HCT116 (cell line): Measurements from ENCODE around the gene TMEM187. TPM values are rescaled to one million over a fixed set of nuclear protein-coding genes. Genes with fewer than 3 reads are reported as not detected.

Source experiments
- ATAC-seq: fragments of 200-7000 bp; cut with Tn5 transposase; 2 replicates; pipeline ENCODE4 v1.9.1; 2020; ENCODE audit warnings: mild to moderate bottlenecking, moderate library complexity
- BruUV-seq: library from RNA; stranded (reverse); fragments of 400-500 nt; replicated peaks from 2 replicates; lab custom pipeline; 2021; lab: Mats Ljungman, UMichigan
- CTCF ChIA-PET: fragments of 300-600 bp; sonication (Branson Sonifier 250); formaldehyde crosslinking; loops from one replicate; lab custom pipeline; 2021; ENCODE audit warnings: antibody characterized with exemption; lab: Charles Lee
- POLR2A ChIA-PET: fragments of 300-600, 350-600 bp; sonication (Branson Sonifier 250); formaldehyde crosslinking; loops from one replicate; lab custom pipeline; 2021; ENCODE audit warnings: antibody characterized with exemption; lab: Charles Lee
- RAD21 ChIA-PET, 2 experiments: fragments of 300-600 bp; sonication (Branson Sonifier 250); formaldehyde crosslinking; loops; one replicate each; lab custom pipeline; 2023; ENCODE audit warnings: low total read pairs in 2 of 2; ENCODE audit not compliant: uncharacterized antibody in 2 of 2, unreplicated experiment in 2 of 2, low non-redundant PET in 1 of 2; lab: Charles Lee
- DNase-seq: peaks from one replicate; pipeline ENCODE4 v3.0.0-alpha.2; 2010; ENCODE audit warnings: low read depth, low spot score
- H2AFZ ChIP-seq: fragments of 200-600 bp; shearing (Covaris generic), sonication (generic); 2 replicates; pipeline ENCODE4 v1.6.1; 2017; ENCODE audit warnings: low read depth, mixed run types, mixed read lengths, antibody characterized with exemption, low read length; ENCODE audit not compliant: poor library complexity, severe bottlenecking
- H3K27ac ChIP-seq: 2 replicates; pipeline ENCODE4 v1.5.1; 2012; ENCODE audit warnings: low read depth, low read length
- H3K27me3 ChIP-seq: fragments of 200-600 bp; sonication (generic); 2 replicates; pipeline ENCODE4 v1.6.1; 2016; ENCODE audit warnings: mixed run types, low read length, mixed read lengths; ENCODE audit not compliant: insufficient read depth
- H3K36me3 ChIP-seq, 2 experiments: fragments of 200-500 bp in 1 of 2; fragments of 200-600 bp in 1 of 2; sonication (Bioruptor generic) in 1 of 2; sonication (generic) in 1 of 2; 2 replicates each; pipeline versions ENCODE4 v1.5.1 to v1.6.1; 2014 to 2016; ENCODE audit warnings: low read length in 2 of 2, inconsistent platforms in 1 of 2, mixed read lengths in 1 of 2, mixed run types in 1 of 2; ENCODE audit not compliant: insufficient read depth in 2 of 2, control insufficient read depth in 1 of 2
- H3K4me1 ChIP-seq, 2 experiments: fragments of 200-600 bp in 1 of 2; sonication (generic) in 1 of 2; 2 replicates each; pipeline versions ENCODE4 v1.5.1 to v1.6.1; 2012 to 2017; ENCODE audit warnings: low read length in 2 of 2, inconsistent platforms in 1 of 2, mild to moderate bottlenecking in 1 of 2, mixed read lengths in 1 of 2, mixed run types in 1 of 2, moderate library complexity in 1 of 2; ENCODE audit not compliant: insufficient read depth in 2 of 2, control insufficient read depth in 1 of 2
- H3K4me2 ChIP-seq: fragments of 200-600 bp; sonication (generic); 2 replicates; pipeline ENCODE4 v1.6.1; 2017; ENCODE audit warnings: mixed run types, low read length, mixed read lengths
- H3K4me3 ChIP-seq, 2 experiments: fragments of 200-600 bp in 1 of 2; sonication (generic) in 1 of 2; replicated peaks in 1 of 2; 2 replicates each; pipeline ENCODE4 v1.5.1; 2011 to 2016; ENCODE audit warnings: low read length in 2 of 2, control low read depth in 1 of 2, low read depth in 1 of 2, mild to moderate bottlenecking in 1 of 2, mixed read lengths in 1 of 2, mixed run types in 1 of 2
- H3K79me2 ChIP-seq: fragments of 200-600 bp; sonication (generic); 2 replicates; pipeline ENCODE4 v1.6.1; 2017; ENCODE audit warnings: mild to moderate bottlenecking, mixed run types, low read length, moderate library complexity, mixed read lengths; ENCODE audit not compliant: insufficient read depth
- H3K9ac ChIP-seq: fragments of 200-600 bp; sonication (generic); 2 replicates; pipeline ENCODE4 v1.6.1; 2016; ENCODE audit warnings: low read length, mixed read lengths
- H3K9me2 ChIP-seq: fragments of 200-600 bp; sonication (generic), shearing (Covaris generic); 2 replicates; pipeline ENCODE4 v1.6.1; 2017; ENCODE audit warnings: mixed run types, mild to moderate bottlenecking, moderate library complexity; ENCODE audit not compliant: insufficient read depth
- H3K9me3 ChIP-seq, 2 experiments: fragments of 200-500 bp in 1 of 2; fragments of 200-600 bp in 1 of 2; sonication (Bioruptor generic) in 1 of 2; sonication (generic) in 1 of 2; 2 replicates each; pipeline ENCODE4 v1.6.1; 2014 to 2017; ENCODE audit warnings: low read length in 2 of 2, mixed read lengths in 2 of 2, inconsistent platforms in 1 of 2, low read depth in 1 of 2, mild to moderate bottlenecking in 1 of 2, mixed run types in 1 of 2, moderate library complexity in 1 of 2; ENCODE audit not compliant: control insufficient read depth in 1 of 2, insufficient read depth in 1 of 2
- H4K20me1 ChIP-seq: fragments of 200-600 bp; sonication (generic), shearing (Covaris generic); 2 replicates; pipeline ENCODE4 v1.6.1; 2017; ENCODE audit warnings: mixed run types, mild to moderate bottlenecking, moderate library complexity; ENCODE audit not compliant: insufficient read depth
- CEBPB ChIP-seq: IDR thresholded peaks from 2 replicates; pipeline ENCODE4 v1.6.1; 2012; ENCODE audit warnings: low read depth
- CTCF ChIP-seq, 3 experiments: fragments of 200-600 bp in 1 of 3; sonication (generic) in 1 of 3; IDR thresholded peaks in 2 of 3; conservative IDR thresholded peaks in 1 of 3; 2 replicates each; pipeline ENCODE4 v1.5.1; 2012 to 2017; ENCODE audit warnings: low read depth in 2 of 3, low read length in 2 of 3, antibody characterized with exemption in 1 of 3, borderline replicate concordance in 1 of 3, control low read depth in 1 of 3, mild to moderate bottlenecking in 1 of 3, mixed read lengths in 1 of 3, mixed run types in 1 of 3, moderate library complexity in 1 of 3; ENCODE audit not compliant: insufficient read depth in 1 of 3
- EGR1 ChIP-seq: IDR thresholded peaks from 2 replicates; pipeline ENCODE4 v1.6.1; 2012; ENCODE audit warnings: low read depth
- ELF1 ChIP-seq: IDR thresholded peaks from 2 replicates; pipeline ENCODE4 v1.6.1; 2012; ENCODE audit warnings: low read depth, borderline replicate concordance
- FOSL1 ChIP-seq: IDR thresholded peaks from 2 replicates; pipeline ENCODE4 v1.6.1; 2012; ENCODE audit warnings: low read depth
- MAX ChIP-seq: IDR thresholded peaks from 2 replicates; pipeline ENCODE4 v1.6.1; 2012
- POLR2A ChIP-seq: IDR thresholded peaks from 2 replicates; pipeline ENCODE4 v1.7.0; 2011; ENCODE audit warnings: borderline replicate concordance; ENCODE audit not compliant: insufficient read depth, insufficient read length; ENCODE audit errors: extremely low read depth
- POLR2AphosphoS5 ChIP-seq: IDR thresholded peaks from 2 replicates; pipeline ENCODE4 v1.6.1; 2011; ENCODE audit warnings: mild to moderate bottlenecking, low read depth, low read length, moderate library complexity
- SIN3A ChIP-seq: IDR thresholded peaks from 2 replicates; pipeline ENCODE4 v1.6.1; 2012; ENCODE audit warnings: low read depth
- SRF ChIP-seq: IDR thresholded peaks from 2 replicates; pipeline ENCODE4 v1.6.1; 2012; ENCODE audit warnings: low read depth
- TCF7L2 ChIP-seq: IDR thresholded peaks from 2 replicates; pipeline ENCODE4 v1.7.0; 2011; ENCODE audit warnings: borderline replicate concordance, inconsistent platforms; ENCODE audit not compliant: insufficient read depth, insufficient read length; ENCODE audit errors: extremely low read depth
- YY1 ChIP-seq: IDR thresholded peaks from 2 replicates; pipeline ENCODE4 v1.6.1; 2011; ENCODE audit warnings: low read length, low read depth, moderate library complexity, mild to moderate bottlenecking; ENCODE audit not compliant: insufficient replicate concordance; ENCODE audit errors: extremely low read depth
- ZBTB33 ChIP-seq: IDR thresholded peaks from 2 replicates; pipeline ENCODE4 v1.6.1; 2011; ENCODE audit warnings: mild to moderate bottlenecking, low read length, moderate library complexity; ENCODE audit not compliant: insufficient replicate concordance; ENCODE audit errors: extremely low read depth
- intact Hi-C: fragments of 100-400 bp; cut with micrococcal nuclease; formaldehyde crosslinking; loops from 2 replicates; pipeline ENCODE4 v1.10.0; 2022
- total RNA-seq: library from RNA; stranded (reverse); gene quantifications from one replicate; pipeline ENCODE4 v1.2.1, GENCODE V29; 2021; ENCODE audit not compliant: unreplicated experiment
- TF ChIP-seq, protein P1 (sequence below): IDR thresholded peaks from 2 replicates; pipeline ENCODE4 v1.6.1; 2012; ENCODE audit warnings: low read depth

Gene TMEM187
- total RNA-seq, 1 experiment from 2014 or later, result 12.6 TPM

DNA sequence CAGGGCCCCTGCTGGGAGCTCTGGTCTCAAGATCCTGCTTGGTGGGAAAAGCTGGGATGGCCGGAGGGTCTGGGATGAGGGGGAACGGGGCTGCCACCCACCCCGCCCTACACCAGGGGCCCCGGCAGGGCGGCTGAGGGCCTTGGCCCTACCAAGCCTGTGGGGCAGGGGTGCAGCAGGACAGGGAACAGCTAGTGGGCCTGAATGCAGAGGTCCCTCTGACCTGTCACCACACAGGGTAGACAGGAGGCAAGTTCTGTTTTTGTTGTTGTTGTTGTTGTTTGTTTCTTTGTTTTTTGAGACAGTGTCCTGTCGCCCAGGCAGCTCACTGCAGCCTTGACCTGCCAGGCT lies 27.8 kb upstream of the TMEM187 start (continued):
- TF ChIP-seq CTCF (IDR thresholded peaks at IDR 0.05 in 2 of 3, conservative IDR thresholded peaks at IDR 0.05 in 1 of 3; ENCODE audit: borderline replicate concordance in 1 of 3, insufficient read depth in 1 of 3, low read depth in 2 of 3, low read length in 2 of 3) (no peak), FOSL1 (no peak), CEBPB (no peak), MAX (no peak), SIN3A (no peak), YY1 (no peak), POLR2AphosphoS5 (no peak), EGR1 (no peak), TCF7L2 (no peak)

GRCh38 chrX:153945956-153946943 lies 26.3 kb upstream of the TMEM187 start:
- no TSS peak for BruUV-seq
- H3K4me3 ChIP-seq, result no peak overlapping the region
- H3K79me2 ChIP-seq, result no peaks in the 10 kb centered on the region
- CTCF ChIA-PET, result interaction anchor here (0.9 to 1.2 kb wide), 6 partner anchors 8 to 392 kb away, joined by 3 to 12 read pairs (median 6); partner anchors contain the start of genes ARHGAP4, NAA10 and PLXNB3
- H3K36me3 ChIP-seq, result peaks cover 0 to 6% of the 10 kb centered on the region in 2 experiments; a peak in 1 of 4 replicates
- ATAC-seq (no peak), DNase-seq (no peak)
- no peaks in the 10 kb centered on the region for H3K9me3 ChIP-seq
- H3K27ac ChIP-seq, result no peak overlapping the region
- H3K9ac ChIP-seq, result no peak overlapping the region
- intact Hi-C loops, result no loop called here
- no peaks in the 10 kb centered on the region for H4K20me1 ChIP-seq
- no peaks in the 10 kb centered on the region for H3K27me3 ChIP-seq
- H2AFZ ChIP-seq, result no peak overlapping the region
- H3K4me1 ChIP-seq, result no peaks in the 10 kb centered on the region; a peak in 1 of 4 replicates
- RAD21 ChIA-PET, result no interaction called here
- no peak overlapping the region for H3K4me2 ChIP-seq
- no peaks in the 10 kb centered on the region for H3K9me2 ChIP-seq
- POLR2A ChIA-PET, result interaction anchor here (0.8 to 1.9 kb wide), 4 partner anchors 11 to 152 kb away, joined by 3 to 6 read pairs (median 3); partner anchors contain the start of genes IDH3G, NAA10 and SSR4
- no peak for TF ChIP-seq ELF1
- no peak for TF ChIP-seq MAX
- TF ChIP-seq ZBTB33, result no peak
- no peak for TF ChIP-seq POLR2A
- no peak for TF ChIP-seq YY1
- TF ChIP-seq, protein P1, sequence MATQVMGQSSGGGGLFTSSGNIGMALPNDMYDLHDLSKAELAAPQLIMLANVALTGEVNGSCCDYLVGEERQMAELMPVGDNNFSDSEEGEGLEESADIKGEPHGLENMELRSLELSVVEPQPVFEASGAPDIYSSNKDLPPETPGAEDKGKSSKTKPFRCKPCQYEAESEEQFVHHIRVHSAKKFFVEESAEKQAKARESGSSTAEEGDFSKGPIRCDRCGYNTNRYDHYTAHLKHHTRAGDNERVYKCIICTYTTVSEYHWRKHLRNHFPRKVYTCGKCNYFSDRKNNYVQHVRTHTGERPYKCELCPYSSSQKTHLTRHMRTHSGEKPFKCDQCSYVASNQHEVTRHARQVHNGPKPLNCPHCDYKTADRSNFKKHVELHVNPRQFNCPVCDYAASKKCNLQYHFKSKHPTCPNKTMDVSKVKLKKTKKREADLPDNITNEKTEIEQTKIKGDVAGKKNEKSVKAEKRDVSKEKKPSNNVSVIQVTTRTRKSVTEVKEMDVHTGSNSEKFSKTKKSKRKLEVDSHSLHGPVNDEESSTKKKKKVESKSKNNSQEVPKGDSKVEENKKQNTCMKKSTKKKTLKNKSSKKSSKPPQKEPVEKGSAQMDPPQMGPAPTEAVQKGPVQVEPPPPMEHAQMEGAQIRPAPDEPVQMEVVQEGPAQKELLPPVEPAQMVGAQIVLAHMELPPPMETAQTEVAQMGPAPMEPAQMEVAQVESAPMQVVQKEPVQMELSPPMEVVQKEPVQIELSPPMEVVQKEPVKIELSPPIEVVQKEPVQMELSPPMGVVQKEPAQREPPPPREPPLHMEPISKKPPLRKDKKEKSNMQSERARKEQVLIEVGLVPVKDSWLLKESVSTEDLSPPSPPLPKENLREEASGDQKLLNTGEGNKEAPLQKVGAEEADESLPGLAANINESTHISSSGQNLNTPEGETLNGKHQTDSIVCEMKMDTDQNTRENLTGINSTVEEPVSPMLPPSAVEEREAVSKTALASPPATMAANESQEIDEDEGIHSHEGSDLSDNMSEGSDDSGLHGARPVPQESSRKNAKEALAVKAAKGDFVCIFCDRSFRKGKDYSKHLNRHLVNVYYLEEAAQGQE, result no peak
- no peak for TF ChIP-seq SRF
- no peak for TF ChIP-seq EGR1
